NCI-H2227 (cell line): Measurements from ENCODE around the gene GRIK4.
A peak's percentile ranks its signal among the peaks of the same experiment; 100 is the strongest.
"Not testable (repeated sequence)": the region's sequence is repeated elsewhere in the genome, so short reads cannot be mapped to it uniquely, and the experiment has no call there.

Experiments
- DNase-seq: peaks from one replicate; lab custom pipeline; 2025; ENCODE audit not compliant: unreplicated experiment; lab: John Stamatoyannopoulos, UW

Gene GRIK4, protein sequence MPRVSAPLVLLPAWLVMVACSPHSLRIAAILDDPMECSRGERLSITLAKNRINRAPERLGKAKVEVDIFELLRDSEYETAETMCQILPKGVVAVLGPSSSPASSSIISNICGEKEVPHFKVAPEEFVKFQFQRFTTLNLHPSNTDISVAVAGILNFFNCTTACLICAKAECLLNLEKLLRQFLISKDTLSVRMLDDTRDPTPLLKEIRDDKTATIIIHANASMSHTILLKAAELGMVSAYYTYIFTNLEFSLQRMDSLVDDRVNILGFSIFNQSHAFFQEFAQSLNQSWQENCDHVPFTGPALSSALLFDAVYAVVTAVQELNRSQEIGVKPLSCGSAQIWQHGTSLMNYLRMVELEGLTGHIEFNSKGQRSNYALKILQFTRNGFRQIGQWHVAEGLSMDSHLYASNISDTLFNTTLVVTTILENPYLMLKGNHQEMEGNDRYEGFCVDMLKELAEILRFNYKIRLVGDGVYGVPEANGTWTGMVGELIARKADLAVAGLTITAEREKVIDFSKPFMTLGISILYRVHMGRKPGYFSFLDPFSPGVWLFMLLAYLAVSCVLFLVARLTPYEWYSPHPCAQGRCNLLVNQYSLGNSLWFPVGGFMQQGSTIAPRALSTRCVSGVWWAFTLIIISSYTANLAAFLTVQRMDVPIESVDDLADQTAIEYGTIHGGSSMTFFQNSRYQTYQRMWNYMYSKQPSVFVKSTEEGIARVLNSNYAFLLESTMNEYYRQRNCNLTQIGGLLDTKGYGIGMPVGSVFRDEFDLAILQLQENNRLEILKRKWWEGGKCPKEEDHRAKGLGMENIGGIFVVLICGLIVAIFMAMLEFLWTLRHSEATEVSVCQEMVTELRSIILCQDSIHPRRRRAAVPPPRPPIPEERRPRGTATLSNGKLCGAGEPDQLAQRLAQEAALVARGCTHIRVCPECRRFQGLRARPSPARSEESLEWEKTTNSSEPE

GRCh38 chr11:120511116-120511819, at the start of gene GRIK4:
Gene GRIK4 (plus strand): TSS chr11:120511748. CDS start chr11:120660319, 148,571 bp downstream.
- peak; percentile 85 for DNase-seq

GRCh38 chr11:120462825-120463224, 48.7 kb upstream of the GRIK4 start:
- DNase-seq: no peak

DNA sequence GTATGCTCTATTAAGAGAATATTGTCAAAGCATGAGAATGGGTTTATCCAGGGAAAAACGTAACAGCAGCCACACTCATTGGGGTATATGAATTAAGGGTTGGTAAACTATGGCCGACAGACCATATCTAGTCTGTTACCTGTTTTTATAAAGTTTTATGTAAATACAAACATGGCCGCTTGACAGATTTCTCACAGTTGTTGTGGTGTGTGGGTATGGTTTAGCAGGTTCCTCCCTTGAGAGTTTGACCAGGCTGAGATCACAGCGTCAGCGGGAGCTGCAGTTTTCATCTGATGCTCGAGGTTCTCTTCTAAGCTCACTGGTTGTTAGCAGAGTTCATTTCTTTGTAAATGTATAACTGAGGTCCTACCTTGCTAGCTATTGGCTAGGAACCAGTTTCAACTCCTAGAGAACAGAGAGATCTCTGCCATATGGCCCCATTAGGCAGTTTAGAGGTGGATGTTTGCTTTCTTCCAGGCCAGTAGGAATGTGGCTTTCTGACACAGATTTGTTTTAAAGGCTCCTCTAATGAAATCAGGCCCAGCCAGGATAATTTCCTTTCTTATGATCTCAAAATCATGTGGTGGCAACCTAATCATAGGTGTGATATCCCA, 45.5 kb upstream of the GRIK4 start:
- no peak for DNase-seq

DNA sequence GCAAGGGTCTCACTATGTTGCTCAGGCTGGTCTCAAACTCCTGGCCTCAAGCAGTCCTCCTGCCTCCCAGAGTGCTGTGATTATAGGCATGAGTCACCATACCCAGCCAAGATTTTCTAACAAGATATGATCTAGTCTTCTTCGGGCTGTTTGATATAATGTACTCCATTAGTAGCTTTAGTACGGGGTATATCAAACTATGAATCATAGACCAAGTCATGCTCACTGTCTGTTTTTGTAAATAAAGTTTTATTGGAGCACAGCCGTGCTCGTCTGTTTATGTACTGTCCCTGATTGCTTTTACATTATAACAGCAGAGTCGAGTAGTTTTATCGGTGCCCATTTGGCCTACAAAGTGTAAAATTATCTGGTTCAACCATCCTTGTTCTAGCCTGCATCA, 43.9 kb upstream of the GRIK4 start:
- no peak for DNase-seq

- no peak for DNase-seq
These were observed 40.4 kb upstream of the GRIK4 start for GRCh38 chr11:120471131-120471530.

GRCh38 chr11:120471994-120472393, 39.6 kb upstream of the GRIK4 start:
- no peak for DNase-seq

DNA sequence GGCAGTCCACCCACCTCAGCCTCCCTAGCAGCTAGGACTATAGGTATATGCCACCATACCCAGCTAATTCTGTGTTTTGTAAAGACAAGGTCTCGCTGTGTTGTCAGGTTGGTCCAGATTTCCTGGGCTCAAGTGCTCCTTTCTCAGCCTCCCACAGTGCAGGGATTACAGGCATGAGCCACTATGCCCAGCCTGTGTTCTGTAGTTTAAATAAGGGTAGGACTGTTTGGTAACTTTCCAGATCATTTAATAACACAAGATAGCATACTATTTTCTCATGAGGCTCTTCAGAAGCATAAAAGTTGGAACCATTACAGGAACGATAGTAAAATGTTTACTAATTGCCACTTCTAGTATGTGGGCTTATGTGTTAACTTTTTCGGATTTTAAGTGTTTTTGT, 38.0 kb upstream of the GRIK4 start:
- DNase-seq: no peak

GRCh38 chr11:120482149-120482548, 29.4 kb upstream of the GRIK4 start:
- DNase-seq: no peak

DNA sequence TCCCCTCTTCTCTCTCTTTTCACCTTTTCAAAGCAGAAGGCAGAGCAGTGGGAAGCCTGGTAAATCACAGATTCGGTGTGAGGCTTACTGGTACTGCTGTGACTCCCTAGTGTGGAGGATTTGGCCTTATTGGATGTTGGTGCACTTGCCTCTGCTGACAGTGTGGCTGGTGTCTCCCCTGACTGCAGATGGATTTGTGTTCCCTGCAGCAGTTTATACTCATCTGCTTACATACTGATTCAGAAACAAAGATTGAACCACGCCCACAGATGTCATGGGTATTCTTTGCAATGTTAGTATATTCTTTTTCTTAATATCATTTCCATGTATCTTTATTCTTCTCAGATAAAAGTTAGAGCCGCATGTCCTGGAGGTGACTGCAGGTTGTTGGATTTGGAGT, 26.8 kb upstream of the GRIK4 start:
- DNase-seq: no peak

GRCh38 chr11:120486138-120486537, 25.4 kb upstream of the GRIK4 start:
- no peak for DNase-seq

DNA sequence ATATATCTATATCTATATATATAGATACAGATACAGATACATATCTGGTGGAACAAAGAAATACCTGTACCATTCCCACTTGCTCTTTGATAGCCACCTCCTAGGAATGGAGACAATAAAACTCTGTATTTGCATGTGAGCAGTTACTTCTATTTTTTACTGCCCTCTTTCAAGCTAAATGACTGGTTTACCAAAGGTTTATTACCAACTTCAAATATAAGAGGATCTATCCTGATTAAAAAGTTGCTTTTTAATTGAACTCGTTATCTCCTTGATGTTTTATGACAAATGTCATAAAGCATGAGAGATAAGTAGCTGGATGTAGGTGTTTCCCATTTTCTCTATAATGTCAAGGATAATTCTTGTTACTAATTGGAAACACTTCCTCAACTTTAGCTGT, 21.7 kb upstream of the GRIK4 start:
- DNase-seq: no peak

DNA sequence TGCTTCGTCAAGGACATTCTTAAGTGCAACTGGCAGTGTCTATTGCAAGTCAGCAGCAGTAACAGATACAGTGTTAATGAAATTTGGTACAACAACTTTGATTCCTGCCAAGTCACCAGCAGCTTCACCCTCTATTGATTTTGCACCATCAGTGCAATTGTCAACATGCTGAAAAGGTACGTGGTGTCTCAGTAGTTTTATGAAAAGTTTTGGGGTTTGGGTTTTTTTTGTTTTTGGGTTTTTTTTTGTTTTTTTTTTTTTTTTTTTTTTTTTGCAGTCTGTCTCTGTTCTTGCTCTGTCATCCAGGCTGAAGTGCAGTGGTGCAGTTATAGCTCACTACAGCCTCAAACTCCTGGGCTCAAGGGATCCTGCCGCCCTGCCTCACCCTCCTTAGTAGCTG, 19.1 kb upstream of the GRIK4 start:
- DNase-seq: no peak

DNA sequence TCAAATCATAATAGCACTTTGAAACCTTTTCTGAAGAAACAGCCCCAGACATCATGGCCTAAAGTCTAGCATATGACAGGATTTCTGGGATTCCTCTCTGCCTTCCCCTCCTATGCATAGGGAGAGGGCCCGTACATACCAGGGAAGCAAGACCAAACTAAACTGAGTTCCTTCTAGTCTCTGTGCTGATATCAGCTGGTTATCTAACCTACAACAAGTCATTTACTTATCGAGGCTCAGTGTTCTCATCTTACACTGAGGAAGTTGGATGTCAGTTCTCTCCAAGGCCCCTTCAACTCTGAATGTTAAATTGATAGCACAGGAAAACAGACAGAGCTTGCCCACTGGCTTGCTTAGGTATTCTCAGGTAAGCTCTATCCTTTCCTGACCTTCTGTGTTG, 17.0 kb upstream of the GRIK4 start:
- DNase-seq: no peak

GRCh38 chr11:120499088-120499487, 12.5 kb upstream of the GRIK4 start:
- no peak for DNase-seq

GRCh38 chr11:120499859-120500258, 11.7 kb upstream of the GRIK4 start:
- no peak for DNase-seq

GRCh38 chr11:120500414-120501071, 11.0 kb upstream of the GRIK4 start:
- DNase-seq: no peak

GRCh38 chr11:120501440-120501839, 10.1 kb upstream of the GRIK4 start:
- no peak for DNase-seq

DNA sequence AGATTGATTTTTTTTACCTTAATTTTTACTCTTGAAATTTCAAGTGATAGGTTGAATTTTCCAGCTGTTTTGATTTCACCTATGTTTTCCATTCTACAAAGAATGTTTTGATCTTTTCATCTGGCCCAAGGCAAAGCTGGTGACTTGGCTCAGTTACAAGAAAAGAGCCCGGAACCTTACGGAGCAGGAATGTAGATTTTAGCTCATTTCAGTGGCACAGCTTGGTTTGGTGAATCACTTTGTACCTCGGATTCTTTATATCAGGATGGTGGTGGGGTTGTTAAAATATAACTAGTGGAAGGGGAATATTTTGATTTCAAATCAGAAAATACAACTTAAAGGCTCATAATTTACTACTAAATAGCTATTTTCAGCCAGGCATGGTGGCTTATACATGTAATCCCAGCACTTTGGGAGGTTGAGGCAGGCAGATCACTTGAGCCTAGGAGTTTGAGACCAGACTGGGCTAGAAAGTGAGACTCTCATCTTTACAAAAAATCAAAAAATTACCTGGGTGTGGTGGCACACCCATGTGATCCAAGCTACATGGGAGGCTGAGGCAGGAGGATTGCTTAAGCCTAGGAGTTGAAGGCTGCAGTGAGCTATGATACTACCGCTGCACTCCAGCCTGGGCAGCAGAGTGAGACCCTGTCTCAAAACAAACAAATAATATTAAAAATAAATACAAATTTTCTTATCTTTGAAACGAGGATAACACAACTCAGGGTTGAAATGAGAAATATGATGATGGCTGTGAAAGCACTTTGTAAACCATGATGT, 9.4 kb upstream of the GRIK4 start:
- DNase-seq: no peak

DNA sequence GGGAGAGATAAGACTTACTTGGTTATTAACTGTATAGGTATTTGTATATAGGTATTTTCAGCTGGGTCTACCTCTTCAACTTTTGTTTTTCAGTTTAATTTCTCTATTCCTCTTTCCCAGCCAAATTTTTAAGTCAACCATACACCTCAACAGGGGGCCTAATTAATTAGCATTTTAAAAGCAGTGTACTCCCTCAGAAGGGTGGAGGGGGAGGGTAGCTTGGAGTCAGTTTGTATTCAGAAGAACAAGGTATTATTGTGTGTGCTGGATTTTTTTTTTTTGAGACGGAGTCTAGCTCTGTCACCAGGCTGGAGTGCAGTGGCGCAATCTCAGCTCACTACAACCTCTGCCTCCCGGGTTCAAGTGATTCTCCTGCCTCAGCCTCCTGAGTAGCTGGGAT, 8.0 kb upstream of the GRIK4 start:
- DNase-seq: not testable (repeated sequence)
